ENCODE results near the gene CNTNAP2. TPM values are rescaled to one million over a fixed set of nuclear protein-coding genes. Genes with fewer than 3 reads are reported as not detected.
"Not testable (repeated sequence)": the region's sequence is repeated elsewhere in the genome, so short reads cannot be mapped to it uniquely, and the experiment has no call there.

CNTNAP2 gene
- total and polyA plus RNA-seq, 4 experiments from 2014 or later = 0.19 to 0.50 (median 0.20) TPM; not detected in 1

- Histone ChIP-seq H3K36me3 (ENCODE audit: insufficient read depth, low read length) (no peaks in the 10 kb centered on the region), H3K9me3 (ENCODE audit: control insufficient read depth in 1 of 2, low read length in 2 of 2) (no peaks in the 10 kb centered on the region), H3K27me3 (ENCODE audit: insufficient read depth, low read length) (no peaks in the 10 kb centered on the region), H3K27ac (ENCODE audit: low read depth, low read length) (no peak overlapping the region), H3K4me1 (ENCODE audit: insufficient read depth, low read length) (no peaks in the 10 kb centered on the region), H3K4me3 (ENCODE audit: low read length in 2 of 2) (no peak overlapping the region)
- POLR2A ChIA-PET (ENCODE audit: partially characterized antibody) = no interaction called here
- no peaks in the 10 kb centered on the region for H3K36me3 Mint-ChIP-seq
- no peak for DNase-seq
- H3K4me3 Mint-ChIP-seq = no peak overlapping the region
- H3K27me3 Mint-ChIP-seq = peaks cover 6 to 7% of the 10 kb centered on the region in 2 donors
- H3K9me3 Mint-ChIP-seq = peaks cover 0 to 4% (median 0%) of the 10 kb centered on the region in 8 donors
- intact Hi-C loops (cut with micrococcal nuclease) = no loop called here
- H3K27ac Mint-ChIP-seq = no peak overlapping the region
- CTCF ChIA-PET (ENCODE audit: partially characterized antibody) = no interaction called here
- no peaks in the 10 kb centered on the region for H3K4me1 Mint-ChIP-seq
Observed at GRCh38 chr7:148412691-148413090, 2296.1 kb downstream of the CNTNAP2 start.

DNA sequence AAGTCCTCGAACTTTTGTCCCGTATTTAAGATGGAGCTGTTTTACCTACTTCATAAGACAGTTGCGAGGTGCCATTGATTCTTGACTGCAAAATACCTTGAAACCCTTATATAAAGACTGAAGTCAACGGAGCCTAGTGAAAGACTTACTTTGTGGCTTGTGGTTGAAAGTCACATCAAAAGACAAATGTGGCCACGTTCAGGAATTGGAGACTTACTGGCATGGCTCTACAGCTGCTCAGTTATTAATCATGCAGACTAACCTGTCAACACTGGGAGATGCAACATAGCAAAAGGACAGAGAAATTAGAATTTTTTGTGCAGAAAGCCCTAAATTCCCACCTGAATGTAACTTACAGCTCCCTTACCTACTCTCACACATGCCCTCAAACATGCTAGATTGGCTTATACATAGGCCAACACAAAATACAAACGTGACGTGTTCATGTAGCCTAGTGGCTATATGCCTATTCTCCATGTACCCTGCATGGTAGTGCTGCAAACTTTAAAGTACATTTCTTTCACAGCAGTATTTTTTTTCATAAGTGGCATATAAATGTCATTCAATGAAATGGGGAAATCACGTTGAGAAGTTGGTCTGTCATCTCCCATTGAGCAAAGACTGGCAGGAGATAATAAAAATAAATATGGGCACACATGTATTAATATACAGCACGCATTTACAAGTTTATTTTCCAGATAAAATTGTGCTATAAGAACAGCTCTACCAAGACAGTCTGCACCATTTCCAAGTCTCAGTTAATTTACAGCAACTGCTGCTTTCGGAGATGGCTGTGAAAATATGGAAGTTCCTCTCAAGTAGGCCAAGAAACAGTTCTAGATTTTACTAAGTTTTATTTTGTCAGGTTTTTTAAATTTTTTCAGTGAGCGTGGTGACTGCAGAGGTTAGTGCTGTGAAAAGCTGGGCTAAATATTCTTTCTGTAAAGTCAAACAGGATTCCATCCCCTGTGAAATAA is 2303.5 kb downstream of the CNTNAP2 start:
- peaks cover 0 to 4% of the 10 kb centered on the region in 2 donors for H3K36me3 Mint-ChIP-seq
- H3K4me3 Mint-ChIP-seq = no peak overlapping the region
- H3K27me3 Mint-ChIP-seq = peaks cover 22 to 27% of the 10 kb centered on the region in 2 donors
- Histone ChIP-seq H3K27me3 (ENCODE audit: insufficient read depth, low read length) (no peaks in the 10 kb centered on the region), H3K27ac (ENCODE audit: low read depth, low read length) (no peak overlapping the region), H3K4me3 (ENCODE audit: low read length in 2 of 2) (no peak overlapping the region), H3K4me1 (ENCODE audit: insufficient read depth, low read length) (no peaks in the 10 kb centered on the region), H3K36me3 (ENCODE audit: insufficient read depth, low read length) (no peaks in the 10 kb centered on the region), H3K9me3 (ENCODE audit: control insufficient read depth in 1 of 2, low read length in 2 of 2) (no peaks in the 10 kb centered on the region)
- CTCF ChIA-PET (ENCODE audit: partially characterized antibody) = no interaction called here
- intact Hi-C loops (cut with micrococcal nuclease) = no loop called here
- H3K4me1 Mint-ChIP-seq = peaks cover 0 to 3% (median 0%) of the 10 kb centered on the region in 4 donors
- peaks cover 2 to 20% (median 15%) of the 10 kb centered on the region in 8 donors for H3K9me3 Mint-ChIP-seq
- POLR2A ChIA-PET (ENCODE audit: partially characterized antibody) = no interaction called here
- H3K27ac Mint-ChIP-seq = no peak overlapping the region
- no peak for DNase-seq

DNA sequence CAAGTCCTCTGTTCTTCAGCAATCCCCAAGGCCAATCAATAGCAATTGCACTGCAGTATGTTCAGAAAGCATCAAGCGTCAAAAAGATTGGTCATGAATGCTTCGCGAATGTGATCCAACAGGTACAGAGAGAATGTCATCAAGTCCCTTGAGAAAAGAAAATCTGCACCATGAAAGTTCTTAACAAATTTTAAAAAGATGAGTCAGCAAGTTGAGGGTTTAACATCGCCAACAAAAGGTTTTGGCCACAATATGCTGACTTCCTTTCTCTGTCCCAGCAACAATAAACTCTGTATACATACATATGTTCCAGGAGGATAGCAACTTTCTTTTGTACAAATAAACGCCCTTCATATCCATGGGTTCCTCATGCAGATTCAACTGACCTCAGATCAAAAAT is 2305.4 kb downstream of the CNTNAP2 start:
- Histone ChIP-seq H3K9me3 (ENCODE audit: control insufficient read depth in 1 of 2, low read length in 2 of 2) (no peaks in the 10 kb centered on the region), H3K4me1 (ENCODE audit: insufficient read depth, low read length) (no peaks in the 10 kb centered on the region), H3K4me3 (ENCODE audit: low read length in 2 of 2) (no peak overlapping the region), H3K27ac (ENCODE audit: low read depth, low read length) (no peak overlapping the region), H3K36me3 (ENCODE audit: insufficient read depth, low read length) (no peaks in the 10 kb centered on the region), H3K27me3 (ENCODE audit: insufficient read depth, low read length) (no peaks in the 10 kb centered on the region)
- Mint-ChIP-seq H3K4me3 (no peak overlapping the region), H3K9me3 (peaks cover 2 to 20% (median 15%) of the 10 kb centered on the region in 8 donors), H3K4me1 (peaks cover 0 to 3% (median 0%) of the 10 kb centered on the region in 4 donors), H3K36me3 (peaks cover 0 to 4% of the 10 kb centered on the region in 2 donors), H3K27ac (no peak overlapping the region), H3K27me3 (peaks cover 27% of the 10 kb centered on the region in 2 donors)
- intact Hi-C loops (cut with micrococcal nuclease) = no loop called here
- POLR2A ChIA-PET (ENCODE audit: partially characterized antibody) = no interaction called here
- DNase-seq = no peak
- CTCF ChIA-PET (ENCODE audit: partially characterized antibody) = no interaction called here

DNA sequence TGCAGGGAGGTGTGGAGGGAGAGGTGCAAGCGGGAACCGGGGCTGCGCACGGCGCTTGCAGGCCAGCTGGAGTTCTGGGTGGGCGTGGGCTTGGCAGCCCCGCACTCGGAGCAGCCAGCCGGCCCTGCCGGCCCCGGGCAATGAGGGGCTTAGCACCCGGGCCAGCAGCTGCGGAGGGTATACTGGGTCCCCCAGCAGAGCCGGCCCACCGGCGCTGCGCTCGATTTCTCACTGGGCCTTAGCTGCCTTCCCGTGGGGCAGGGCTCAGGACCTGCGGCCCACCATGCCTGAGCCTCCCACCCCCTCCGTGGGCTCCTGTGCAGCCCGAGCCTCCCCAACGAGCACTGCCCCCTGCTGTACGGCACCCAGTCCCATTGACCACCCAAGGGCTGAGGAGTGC is 2309.8 kb downstream of the CNTNAP2 start:
- H3K27ac ChIP-seq (ENCODE audit: low read depth, low read length); H3K9me3 ChIP-seq (ENCODE audit: control insufficient read depth in 1 of 2, low read length in 2 of 2); CTCF ChIA-PET (ENCODE audit: partially characterized antibody); H3K27me3 ChIP-seq (ENCODE audit: insufficient read depth, low read length); intact Hi-C loops (cut with micrococcal nuclease); H3K27ac Mint-ChIP-seq; H3K36me3 Mint-ChIP-seq; H3K4me3 Mint-ChIP-seq; H3K4me1 ChIP-seq (ENCODE audit: insufficient read depth, low read length); POLR2A ChIA-PET (ENCODE audit: partially characterized antibody); DNase-seq; H3K4me1 Mint-ChIP-seq; H3K36me3 ChIP-seq (ENCODE audit: insufficient read depth, low read length); H3K4me3 ChIP-seq (ENCODE audit: low read length in 2 of 2): not testable (repeated sequence)
- peaks cover 9 to 16% of the 10 kb centered on the region in 2 donors for H3K27me3 Mint-ChIP-seq
- peaks cover 2 to 29% (median 18%) of the 10 kb centered on the region in 8 donors for H3K9me3 Mint-ChIP-seq

- CTCF ChIA-PET (ENCODE audit: partially characterized antibody); H3K4me3 ChIP-seq (ENCODE audit: low read length in 2 of 2); H3K27me3 Mint-ChIP-seq; H3K9me3 ChIP-seq (ENCODE audit: control insufficient read depth in 1 of 2, low read length in 2 of 2); H3K27me3 ChIP-seq (ENCODE audit: insufficient read depth, low read length); H3K27ac Mint-ChIP-seq; H3K27ac ChIP-seq (ENCODE audit: low read depth, low read length); H3K36me3 Mint-ChIP-seq; POLR2A ChIA-PET (ENCODE audit: partially characterized antibody); intact Hi-C loops (cut with micrococcal nuclease); DNase-seq; H3K4me1 Mint-ChIP-seq; H3K4me3 Mint-ChIP-seq; H3K4me1 ChIP-seq (ENCODE audit: insufficient read depth, low read length); H3K36me3 ChIP-seq (ENCODE audit: insufficient read depth, low read length): not testable (repeated sequence)
- peaks cover 0 to 11% (median 3%) of the 10 kb centered on the region in 8 donors for H3K9me3 Mint-ChIP-seq
Observed at GRCh38 chr7:148430690-148431089, 2314.1 kb downstream of the CNTNAP2 start.

DNA sequence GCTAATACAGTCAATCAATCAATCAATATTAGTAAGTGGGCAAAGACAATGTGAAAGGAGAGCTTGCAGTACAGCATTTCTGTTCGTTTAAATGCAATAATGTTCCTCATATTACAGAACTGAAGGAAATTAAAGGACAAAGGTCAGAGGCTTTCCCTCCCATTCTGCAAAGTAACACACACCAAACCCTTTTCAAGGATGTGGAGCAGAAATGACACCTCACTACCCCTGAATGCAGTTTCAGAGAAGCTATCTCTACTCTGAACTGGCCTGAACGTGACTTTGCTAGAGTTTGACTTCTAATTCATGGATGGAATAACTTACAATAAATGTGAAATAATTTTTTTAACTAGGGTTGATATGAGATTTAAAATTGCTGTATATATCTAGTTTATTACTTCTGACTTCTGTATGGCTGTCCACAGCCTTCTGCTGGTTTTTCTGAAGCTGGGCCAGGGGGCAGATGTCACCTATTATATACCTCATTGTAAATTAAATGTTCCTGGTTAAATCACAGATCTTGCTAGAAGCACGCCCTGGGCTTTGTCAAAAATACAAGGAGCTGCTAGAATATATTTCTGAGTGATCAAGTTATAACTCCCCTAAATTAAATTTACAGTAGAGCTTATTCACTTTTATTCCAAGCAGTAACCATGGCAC is 2317.1 kb downstream of the CNTNAP2 start:
- DNase-seq = no peak

DNA sequence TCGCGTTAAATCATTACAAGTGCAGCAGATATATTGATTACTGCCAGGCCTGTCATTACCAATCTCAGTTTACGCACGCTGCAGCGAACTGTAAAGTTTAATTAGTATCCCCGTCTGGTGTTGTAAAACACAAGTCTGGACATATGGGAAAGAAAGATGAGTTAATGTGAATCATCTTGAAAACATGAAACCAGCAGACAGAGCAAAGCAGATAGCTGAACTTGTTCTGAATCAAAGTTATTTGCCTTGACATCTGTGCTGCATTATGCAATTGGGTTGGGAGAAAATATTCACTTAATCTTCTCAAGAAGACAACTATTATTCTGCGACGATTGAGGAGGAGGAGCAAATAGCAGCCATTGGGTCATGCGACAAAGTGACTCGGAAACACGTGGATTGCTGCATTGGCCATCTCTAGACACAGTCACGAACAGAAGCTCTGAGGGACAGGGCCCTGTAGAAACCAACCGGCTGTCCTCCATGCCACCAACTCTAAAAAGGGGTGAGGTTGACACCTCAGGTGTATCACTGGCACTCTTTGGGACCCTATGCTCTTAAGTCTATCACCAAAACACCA is 2317.7 kb downstream of the CNTNAP2 start:
- CTCF ChIA-PET (ENCODE audit: partially characterized antibody) = no interaction called here
- no peaks in the 10 kb centered on the region for H3K36me3 Mint-ChIP-seq
- Histone ChIP-seq H3K4me1 (ENCODE audit: insufficient read depth, low read length) (no peaks in the 10 kb centered on the region), H3K9me3 (ENCODE audit: control insufficient read depth in 1 of 2, low read length in 2 of 2) (no peaks in the 10 kb centered on the region), H3K27ac (ENCODE audit: low read depth, low read length) (no peak overlapping the region), H3K36me3 (ENCODE audit: insufficient read depth, low read length) (no peaks in the 10 kb centered on the region), H3K27me3 (ENCODE audit: insufficient read depth, low read length) (no peaks in the 10 kb centered on the region), H3K4me3 (ENCODE audit: low read length in 2 of 2) (no peak overlapping the region)
- H3K4me3 Mint-ChIP-seq = no peak overlapping the region
- intact Hi-C loops (cut with micrococcal nuclease) = no loop called here
- POLR2A ChIA-PET (ENCODE audit: partially characterized antibody) = no interaction called here
- H3K4me1 Mint-ChIP-seq = no peaks in the 10 kb centered on the region
- no peak for DNase-seq
- H3K27me3 Mint-ChIP-seq = no peaks in the 10 kb centered on the region
- peaks cover 0 to 4% (median 3%) of the 10 kb centered on the region in 8 donors for H3K9me3 Mint-ChIP-seq
- no peak overlapping the region for H3K27ac Mint-ChIP-seq

More for the DNA sequence above, 2317.1 kb downstream of the CNTNAP2 start:
- POLR2A ChIA-PET (ENCODE audit: partially characterized antibody) = no interaction called here
- Mint-ChIP-seq H3K36me3 (no peaks in the 10 kb centered on the region), H3K27ac (no peak overlapping the region), H3K27me3 (no peaks in the 10 kb centered on the region), H3K4me1 (no peaks in the 10 kb centered on the region), H3K9me3 (peaks cover 0 to 8% (median 3%) of the 10 kb centered on the region in 8 donors), H3K4me3 (no peak overlapping the region)
- H3K4me3 ChIP-seq (ENCODE audit: low read length in 2 of 2) = no peak overlapping the region
- H3K4me1 ChIP-seq (ENCODE audit: insufficient read depth, low read length) = no peaks in the 10 kb centered on the region
- H3K27ac ChIP-seq (ENCODE audit: low read depth, low read length) = no peak overlapping the region
- H3K36me3 ChIP-seq (ENCODE audit: insufficient read depth, low read length) = no peaks in the 10 kb centered on the region
- intact Hi-C loops (cut with micrococcal nuclease) = no loop called here
- H3K9me3 ChIP-seq (ENCODE audit: control insufficient read depth in 1 of 2, low read length in 2 of 2) = no peaks in the 10 kb centered on the region
- CTCF ChIA-PET (ENCODE audit: partially characterized antibody) = no interaction called here
- no peaks in the 10 kb centered on the region for H3K27me3 ChIP-seq (ENCODE audit: insufficient read depth, low read length)
